UCSD-AML1 (cell line): ENCODE results near the gene LHPP.

Experiments used
- DNase-seq: peaks from one replicate; lab custom pipeline; 2025; ENCODE audit not compliant: unreplicated experiment; lab: John Stamatoyannopoulos, UW

LHPP gene

DNA sequence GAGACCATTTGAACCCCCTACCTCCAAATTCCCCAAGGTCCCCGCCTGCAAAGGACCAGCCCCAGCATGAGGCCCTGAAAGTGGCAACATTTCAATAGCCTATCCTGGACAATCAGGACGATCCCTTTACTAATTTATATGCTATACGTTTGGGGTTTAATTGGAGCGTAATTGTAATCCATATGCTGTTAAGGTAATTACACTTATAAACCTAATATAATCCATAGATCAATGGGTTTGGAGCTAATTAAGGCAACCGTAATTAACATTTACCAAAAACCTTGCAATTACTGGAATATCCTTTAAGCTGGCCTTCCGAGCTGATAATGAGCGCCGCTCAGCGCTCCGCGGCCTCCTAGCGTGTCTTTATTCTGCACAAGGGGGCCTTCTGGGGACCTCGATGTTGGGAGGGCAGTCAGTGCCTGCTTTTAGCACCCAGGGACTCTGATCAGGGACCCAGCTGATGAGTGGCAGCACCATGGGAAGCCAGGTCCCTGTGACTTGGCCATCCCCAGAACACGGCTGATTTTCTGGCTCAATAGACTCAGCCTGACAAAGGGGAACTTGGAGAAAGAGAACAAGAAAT lies 91.2 kb downstream of the LHPP start:
- no peak for DNase-seq

DNA sequence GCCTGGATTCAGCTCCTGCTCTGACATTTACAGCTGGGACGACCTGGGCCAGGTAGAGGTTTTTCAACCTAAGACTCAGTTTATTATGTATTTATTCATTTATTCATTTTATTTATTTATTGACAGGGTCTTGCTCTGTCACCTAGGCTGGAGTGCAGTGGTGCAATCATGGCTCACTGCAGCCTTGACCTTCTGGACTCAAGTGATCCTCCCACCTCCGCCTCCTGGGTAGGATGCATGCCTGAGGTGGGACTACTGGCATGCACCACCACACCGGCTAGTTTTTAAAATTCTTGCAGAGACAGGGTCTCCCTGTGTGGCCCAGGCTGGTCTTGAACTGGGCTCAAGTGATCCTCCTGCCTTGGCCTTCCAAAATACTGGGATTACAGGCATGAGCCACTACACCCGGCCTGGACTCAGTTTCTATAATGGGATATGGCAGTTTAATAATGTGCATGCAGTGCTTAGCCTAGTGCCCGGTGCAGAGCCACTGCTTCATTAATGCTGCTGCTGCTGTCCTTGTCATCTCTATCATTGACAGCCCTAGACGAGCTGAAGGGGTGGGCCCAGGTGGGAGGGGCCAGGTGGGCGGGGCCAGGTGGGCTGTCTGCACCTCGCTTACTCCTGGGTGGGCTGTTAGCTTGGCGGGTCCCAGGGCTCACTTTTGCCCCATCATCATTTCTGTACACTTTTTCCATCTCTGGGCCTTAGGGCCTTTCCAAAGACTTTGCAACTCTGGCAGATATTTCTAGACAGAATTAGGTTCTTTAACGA lies 92.6 kb downstream of the LHPP start:
- DNase-seq = no peak

DNA sequence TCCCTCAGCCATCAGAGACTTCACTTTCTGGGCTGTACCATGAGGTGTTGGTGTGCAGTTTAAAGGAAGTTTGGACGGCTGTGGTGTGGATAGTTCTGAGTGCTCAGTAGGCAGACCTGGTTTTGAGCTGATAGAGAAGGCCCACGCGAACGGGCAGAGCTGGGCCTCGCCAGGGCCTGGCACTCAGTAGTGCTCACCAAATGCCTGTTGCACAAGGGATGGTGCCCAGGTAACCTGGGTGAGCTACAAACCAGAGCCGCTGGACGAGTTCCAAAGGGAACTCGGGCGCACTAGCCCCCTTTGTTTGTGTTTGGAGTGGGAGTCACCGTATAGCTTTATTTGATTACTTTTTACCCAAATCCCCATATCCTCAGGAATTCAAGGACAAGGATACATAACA lies 95.5 kb downstream of the LHPP start:
- no peak for DNase-seq

DNA sequence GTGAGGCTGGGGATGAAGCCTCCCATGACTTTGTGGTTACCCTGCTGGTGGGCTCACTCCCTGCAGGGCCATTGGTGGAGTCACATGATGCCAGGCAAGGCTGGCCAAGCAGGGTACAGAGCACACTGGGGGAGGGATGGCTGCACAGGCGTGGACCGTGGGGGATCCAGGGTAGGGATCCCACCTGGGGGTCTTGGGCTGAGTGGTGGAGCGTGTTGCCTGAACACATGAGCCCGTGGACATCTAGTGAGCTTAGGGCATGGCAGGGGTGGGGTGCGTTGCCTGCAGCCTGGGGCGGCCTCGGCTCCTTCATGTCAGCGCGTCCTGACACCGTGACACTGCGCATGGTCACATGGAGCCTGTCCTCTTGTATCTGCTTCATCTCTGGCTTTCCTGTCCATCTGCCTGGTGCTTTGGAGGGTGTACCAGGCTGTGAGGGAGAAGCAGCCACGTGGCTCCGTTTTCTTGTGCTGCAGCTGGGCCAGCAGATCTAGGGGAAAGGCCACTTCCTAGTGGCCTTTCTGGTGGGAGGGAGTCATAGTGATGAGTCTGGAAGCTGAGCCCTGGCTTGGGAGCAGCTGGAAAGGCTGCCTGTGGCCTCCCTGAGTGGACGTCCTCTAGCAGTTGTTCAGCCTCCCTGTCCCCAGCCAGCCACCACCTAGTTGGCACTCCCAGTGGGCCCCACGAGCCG lies 96.2 kb downstream of the LHPP start:
- no peak for DNase-seq

DNA sequence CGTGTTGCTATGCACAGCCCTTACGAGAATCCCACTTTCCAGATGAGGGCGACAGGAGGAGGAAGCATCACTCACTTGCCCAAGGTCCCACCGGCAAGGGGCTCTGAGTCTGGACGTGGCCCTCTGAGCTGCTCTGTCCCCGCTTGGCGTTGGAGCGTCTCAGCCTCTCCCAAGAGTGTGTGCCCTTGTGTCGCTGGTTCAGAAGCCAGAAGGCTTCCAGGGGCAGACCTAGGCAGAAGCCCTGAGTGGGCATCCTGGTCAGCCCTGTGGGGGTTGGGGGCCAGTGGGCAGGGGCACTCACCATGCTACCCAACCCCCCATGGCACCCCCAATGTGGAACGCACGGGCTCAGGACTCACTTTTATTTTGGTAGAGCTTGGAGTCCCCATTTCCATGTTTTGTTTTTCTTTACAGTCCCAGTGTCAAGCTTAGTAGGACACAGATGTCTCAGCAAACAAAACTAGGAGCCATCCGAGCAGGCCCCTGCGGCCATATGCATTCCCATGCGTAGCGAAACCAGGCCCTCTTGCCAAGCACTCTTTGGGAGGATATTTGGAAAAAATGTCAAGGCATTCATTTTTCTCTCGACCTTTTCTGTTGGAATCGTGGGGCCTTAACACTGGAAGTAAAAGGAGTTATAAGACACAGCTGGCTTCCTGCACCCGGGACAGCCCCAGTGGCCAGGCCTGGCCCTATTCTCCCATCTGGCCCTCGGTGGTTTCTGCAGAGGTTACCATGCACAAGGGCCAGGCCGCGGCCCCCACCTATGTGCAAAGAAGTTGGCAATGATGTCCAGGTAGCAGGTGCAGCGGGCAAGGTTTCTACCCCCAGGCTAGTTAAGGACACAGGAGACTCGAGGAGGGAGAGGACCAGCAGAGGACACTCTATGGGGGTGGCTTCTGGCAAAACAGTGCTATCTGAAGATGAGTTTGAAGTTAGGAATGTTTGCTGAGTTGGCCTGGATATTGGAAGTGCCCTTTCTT lies 97.0 kb downstream of the LHPP start:
- DNase-seq = no peak

DNA sequence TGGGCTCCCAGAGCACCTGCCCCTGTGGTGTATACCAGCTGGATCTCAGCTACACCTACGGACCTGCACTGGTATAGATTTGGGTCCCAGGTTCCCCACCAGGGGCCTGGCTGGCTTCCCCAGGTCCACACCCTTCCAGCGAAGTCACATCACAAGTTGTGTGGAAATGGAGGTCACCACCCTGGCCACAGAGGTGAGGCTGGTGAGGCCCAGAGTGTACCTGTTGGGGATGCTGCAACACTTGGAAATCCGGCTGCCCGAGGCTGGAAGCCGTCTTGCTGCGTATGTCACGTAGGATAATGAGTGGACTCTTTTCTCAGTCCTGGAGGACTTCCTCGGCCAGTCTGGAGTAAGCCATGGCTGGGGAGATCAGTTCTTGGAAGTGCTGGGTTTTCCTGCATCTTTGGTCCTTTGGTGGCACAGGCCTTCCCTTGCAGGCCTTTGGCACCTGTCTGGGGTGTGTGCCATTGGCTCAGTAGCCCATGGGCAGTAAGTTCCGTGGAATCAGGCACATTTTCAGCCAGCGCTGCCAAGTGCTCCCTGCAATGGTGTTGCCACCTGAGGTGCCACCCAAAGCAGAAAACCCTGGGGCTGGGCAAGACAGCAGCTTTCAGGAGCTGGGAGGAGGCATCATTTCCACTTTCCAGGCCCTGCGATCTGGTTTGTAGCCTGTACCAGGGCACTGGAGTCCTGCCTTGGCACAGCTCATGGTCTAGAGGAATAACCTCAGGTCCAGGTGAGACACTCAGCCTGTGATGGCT lies 97.9 kb downstream of the LHPP start:
- no peak for DNase-seq

DNA sequence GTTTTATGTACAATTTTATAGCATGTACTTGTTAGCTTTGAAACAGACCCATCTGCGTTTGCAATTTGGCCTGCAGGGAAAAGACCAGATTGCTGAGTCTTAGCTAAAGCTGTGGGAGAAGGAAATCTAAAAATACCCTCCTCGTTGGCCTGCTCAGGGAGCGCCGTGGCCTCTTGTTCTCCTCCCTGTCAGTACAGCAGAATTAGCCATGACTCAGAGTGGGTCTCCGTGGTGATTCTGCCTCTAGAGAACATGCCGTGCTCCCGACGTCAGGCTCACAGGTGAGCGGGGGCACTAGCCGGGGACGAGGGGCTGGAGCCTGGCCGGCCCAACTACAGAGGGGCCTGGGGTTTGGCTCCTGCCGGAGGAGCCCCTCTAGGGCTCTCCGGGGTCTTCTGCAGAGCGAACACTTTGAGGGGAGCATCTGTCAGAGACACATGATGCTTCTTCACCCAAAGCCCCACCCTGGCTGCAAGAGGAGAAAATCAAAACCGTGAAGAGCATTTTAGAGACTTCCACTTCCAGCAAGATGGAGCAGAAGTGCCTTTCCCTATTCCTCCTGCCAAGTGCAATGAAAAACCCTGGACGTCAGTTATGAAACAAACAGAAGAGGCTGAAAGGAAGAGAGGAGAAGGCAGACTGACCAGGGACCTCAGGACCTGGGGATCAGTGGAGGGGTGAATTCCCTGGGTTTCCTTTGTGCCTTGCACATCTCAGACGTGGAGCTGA lies 98.9 kb downstream of the LHPP start:
- no peak for DNase-seq

DNA sequence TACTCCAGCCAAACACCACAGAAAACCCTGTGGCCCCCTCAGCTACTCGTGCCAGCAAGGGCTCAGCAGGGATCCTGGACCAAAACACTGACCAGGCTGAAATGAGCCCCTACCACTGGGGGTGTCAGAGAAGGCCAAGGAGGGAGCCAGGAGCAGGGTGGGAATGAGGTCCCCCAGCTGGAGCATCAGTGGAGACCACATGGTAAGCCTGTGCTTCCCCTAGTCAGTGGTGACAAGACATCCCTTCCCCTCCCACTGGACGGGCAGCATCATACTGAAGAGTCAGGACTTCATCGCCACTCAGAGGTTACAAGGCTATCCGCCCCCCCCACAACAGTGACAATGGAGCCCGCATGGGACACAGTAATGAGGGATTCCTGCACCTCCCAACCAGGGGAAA lies 99.6 kb downstream of the LHPP start:
- no peak for DNase-seq

DNA sequence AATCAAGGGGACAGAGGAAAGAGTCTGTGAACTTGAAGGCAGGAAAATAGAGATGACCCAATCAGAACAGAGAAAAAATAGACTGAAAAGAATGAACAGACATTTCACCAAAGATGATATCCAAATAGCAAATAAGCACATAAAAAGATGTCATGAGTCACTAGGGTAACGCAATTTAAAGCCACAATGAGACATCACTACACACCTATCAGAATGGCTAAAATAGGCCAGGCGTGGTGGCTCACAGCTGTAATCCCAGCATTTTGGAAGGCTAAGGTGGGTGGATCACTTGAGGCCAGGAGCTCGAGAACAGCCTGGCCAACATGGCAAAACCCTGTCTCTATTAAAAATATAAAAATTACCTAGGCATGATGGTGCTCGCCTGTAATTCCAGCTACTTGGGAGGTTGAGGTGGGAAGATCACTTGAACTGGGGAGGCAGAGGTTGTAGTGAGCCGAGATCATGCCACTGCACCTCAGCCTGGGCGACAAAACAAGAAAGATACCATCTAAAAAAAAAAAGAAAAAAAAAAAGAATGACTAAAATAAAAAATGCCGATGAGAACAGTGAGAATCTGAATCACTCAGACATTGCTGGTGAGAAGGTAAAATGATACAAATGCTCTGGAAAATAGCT lies 100.9 kb downstream of the LHPP start:
- DNase-seq = no peak

DNA sequence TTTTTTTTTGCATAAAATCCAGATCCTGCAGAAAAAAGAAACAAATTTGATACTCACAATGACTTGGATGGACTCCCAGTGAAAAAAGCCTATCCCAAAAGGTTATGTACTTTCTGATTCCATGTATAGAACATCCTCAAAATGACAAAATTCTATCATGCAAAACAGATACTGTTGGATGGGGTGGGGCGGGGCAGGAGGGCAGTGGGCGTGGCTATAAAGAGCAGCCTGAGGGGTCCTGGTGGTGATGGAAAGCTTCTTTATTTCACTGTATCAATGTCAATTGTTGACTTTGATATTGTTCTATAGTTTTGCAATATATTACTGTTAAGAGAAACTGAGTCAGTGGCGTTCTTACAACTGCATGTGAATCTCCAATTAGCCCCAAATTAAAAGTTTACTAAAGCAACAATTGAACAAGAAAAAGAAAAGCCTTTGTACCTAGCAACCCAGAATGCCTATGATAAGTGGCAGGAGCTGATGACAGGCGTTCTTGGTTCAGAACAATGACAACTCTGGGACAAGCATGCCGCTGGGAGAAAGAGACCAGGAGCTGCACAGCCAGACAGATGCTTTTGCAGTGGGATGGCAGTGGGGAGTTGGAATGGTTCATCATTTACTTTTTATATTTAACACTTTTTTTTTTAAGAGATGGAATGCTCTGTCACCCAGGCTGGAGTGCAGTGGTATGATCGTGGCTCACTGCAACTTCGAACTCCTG lies 101.9 kb downstream of the LHPP start:
- no peak for DNase-seq

DNA sequence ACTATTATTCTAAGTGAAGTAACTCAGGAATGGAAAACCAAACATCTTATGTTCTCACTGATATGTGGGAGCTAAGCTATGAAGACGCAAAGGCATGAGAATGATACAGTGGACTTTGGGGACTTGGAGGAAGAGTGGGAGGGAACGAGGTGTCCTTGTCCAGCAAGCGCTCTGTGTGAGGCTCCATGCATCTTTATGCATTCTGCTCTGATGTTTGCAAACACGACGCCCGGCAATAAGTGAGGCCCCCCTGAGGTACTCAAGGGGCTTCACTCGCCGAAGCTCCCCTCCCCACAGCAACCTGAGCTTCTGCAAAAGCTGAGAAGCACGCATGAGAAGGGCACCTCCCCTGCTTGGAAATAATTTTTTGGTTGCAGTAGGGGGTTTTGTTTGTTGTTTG lies 103.3 kb downstream of the LHPP start:
- DNase-seq = no peak

DNA sequence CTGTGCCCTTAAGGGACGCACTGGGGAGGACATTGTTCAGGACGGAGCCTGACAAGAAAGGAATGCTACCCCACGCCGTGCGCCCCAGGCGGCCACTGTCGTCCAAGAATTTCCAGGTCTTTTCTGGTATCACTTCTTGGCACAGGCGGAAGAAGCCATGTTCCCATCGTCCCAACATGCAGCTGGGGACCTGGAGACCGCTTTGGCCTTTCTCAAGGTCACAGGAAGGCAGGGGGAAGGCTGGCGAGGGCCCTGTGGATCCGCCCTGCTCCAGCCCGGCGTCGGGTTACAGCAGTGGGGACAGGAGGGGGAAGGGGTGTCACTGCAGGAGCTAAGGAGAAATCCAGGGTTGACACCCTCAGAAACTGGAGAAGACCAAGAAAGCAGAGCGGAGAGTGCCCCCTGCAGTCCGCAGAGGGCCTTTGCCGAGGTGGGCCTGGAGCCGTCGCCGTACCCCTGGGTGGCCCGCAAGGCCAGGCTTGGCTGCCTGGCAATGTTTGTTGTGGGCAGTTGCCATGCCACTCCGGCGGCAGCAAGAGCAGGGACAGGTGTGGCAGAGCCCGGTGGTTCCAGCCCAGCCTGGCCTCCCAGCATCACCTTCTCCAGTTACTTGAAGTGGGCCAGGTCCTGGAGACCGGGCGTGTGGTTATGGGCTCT lies 104.1 kb downstream of the LHPP start:
- peak; percentile 43 for DNase-seq

DNA sequence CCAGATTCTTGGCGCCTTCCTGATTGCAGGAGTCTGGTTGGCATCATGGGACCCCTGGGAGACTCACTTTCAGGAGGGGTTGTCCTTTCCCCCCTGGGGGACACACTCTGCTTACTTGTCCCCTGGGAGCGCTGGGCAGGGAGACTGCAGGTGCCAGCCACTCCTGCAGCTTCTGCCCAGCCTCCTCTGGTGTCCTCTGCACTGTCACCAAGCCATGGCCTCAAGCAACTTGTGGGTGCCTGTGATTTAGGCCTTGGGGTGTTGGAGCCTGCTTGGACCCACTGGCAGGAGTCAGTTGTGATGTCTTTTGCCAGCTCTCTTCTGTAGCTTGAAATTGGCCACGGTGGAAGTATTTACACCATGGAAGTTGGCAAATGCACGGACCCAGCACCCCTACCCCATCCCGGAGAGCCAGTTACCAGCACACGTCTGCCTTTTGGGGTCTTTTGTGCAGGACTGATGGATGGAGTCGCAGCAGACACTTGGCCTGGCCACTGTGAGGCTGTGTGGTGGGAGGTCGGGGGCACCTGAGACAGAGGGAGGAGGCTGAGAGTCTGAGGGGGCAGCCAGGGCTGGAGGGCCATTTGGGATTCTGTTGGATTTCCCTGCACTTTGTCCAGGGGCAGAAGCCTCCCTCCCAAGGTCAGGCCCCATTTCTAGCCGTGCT lies 104.7 kb downstream of the LHPP start:
- DNase-seq = no peak

DNA sequence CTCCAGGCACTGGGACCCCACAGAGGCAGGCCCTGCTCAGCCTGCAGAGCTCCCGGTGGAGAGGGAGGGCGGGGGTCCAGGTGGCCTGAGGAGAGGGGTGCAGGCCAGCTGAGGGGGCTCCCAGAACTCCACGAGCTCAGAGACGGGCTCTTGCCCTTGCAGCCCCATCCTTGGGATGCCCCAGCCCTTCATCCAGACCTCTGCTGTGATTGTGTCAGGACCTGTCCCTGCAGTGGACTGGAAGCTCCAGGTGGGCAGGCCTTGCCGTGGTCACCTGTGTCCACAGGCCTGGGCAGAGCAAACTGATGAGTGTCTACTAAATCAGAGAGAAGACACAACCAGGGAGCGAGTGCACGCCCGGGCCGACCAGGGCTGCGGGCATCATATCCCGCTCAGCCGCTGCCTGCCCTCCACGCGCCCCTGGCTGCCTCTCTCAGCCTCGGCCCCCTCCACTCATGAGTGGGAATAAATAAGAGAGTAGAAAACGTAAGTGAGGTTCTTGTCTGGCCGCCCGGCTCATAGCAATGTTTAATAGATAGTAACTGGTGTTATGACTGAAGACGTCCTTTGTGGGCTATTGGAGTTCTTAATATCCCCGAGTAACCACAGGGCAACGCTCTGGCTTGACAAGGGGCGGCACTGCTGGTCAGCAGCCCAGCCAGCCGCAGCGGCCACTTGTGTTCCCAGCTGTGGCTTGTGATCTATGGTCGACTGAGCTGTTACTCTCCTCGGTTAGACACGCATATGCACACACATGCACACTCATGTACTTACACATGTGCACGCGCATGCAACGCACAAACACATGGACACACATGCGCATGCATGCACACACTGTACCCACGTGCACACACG lies 105.6 kb downstream of the LHPP start:
- DNase-seq = no peak

DNA sequence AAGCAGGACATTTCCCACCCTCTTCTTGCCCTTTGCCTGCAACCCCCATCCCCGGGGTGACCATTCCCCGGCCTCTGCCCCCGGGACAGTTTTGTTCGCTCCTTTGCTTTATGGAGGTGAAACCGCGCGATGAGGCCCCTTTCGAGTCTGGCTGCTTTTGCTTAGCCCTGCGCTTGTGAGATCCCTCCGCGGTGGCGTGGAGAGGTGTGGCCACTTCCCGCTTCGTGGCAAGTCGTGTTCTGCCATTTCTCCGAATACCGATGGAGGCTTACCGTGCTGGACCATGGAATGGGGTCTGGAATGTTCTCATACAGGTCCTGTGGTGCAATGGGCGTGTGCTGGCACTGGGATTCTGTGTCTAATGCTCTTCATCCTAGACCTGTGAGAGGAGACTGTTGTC lies 106.7 kb downstream of the LHPP start:
- DNase-seq = no peak

DNA sequence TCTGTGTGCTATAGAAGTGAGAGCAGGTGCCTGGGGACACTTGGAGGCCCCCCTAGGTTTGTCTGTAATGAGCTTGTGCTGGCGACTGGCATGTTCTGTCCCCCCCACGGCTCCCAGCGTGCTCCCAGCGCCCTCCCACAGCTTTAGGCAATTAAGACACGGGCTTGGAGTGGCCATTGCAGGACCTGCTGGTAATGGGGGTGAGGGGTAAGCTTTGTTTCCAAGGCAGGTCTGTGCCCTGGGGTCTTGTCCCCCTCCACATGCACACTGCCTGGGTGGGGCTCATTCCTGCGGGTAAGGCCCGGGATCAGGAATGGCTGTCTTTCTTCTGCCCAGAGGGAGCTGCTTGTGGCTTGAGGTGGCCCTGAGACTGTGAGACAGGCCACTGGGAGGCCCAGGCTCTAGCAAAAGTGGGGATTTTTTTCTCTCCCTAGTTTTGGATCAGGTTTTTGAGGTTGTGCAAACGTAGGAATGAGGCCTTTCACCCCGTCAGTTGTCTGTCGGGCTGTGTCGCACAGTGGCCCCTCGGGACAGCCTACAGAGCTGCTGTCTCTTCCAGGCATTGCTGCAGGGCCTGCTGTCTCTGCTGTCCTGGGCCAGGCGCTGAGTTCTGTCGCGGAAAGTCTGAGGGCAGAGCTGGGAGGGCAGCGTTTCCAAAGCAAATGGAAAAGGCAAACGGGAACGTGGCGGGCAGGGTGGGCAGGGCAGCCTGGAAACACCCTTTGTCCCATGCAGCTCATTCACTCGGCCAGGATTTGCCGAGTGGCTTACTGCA lies 107.4 kb downstream of the LHPP start:
- no peak for DNase-seq
